HG03175 (cell line): Measurements from ENCODE around the gene MRE11.

Experiments used
- ATAC-seq: cut with Tn5 transposase; IDR thresholded peaks from one replicate; pipeline ENCODE4 v1.9.1; 2021; ENCODE audit warnings: mild to moderate bottlenecking, moderate library complexity; ENCODE audit not compliant: unreplicated experiment

Gene MRE11

GRCh38 chr11:94493281-94494125, at the start of gene MRE11, which contains the start of gene ANKRD49:
TSS of gene MRE11 (minus strand) at chr11:94493844. CDS start at chr11:94492801, 1,043 bp downstream.
TSS of gene ANKRD49 (plus strand) at chr11:94493984. CDS start at chr11:94496694, 2,710 bp downstream.
- peak; percentile 100 for ATAC-seq

DNA sequence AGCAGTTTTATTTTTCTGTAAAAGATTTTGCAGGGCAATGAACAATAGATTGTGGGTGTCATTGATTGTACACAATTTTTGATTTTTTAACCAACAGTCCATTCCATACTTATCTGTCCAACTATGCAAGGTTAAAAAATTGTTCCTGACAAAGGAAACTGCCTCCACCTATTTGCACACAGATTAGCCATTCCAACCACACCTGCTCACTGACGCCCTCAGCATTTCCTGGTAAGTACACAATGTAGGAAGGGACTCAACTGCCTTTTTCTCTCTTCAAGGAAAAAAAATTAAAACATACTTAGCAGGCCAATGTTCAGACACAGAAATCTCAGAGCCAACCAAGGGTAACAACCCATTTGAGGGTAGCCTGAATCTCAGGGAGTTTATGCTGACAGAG, 45.8 kb upstream of the MRE11 start:
- ATAC-seq, result no peak

DNA sequence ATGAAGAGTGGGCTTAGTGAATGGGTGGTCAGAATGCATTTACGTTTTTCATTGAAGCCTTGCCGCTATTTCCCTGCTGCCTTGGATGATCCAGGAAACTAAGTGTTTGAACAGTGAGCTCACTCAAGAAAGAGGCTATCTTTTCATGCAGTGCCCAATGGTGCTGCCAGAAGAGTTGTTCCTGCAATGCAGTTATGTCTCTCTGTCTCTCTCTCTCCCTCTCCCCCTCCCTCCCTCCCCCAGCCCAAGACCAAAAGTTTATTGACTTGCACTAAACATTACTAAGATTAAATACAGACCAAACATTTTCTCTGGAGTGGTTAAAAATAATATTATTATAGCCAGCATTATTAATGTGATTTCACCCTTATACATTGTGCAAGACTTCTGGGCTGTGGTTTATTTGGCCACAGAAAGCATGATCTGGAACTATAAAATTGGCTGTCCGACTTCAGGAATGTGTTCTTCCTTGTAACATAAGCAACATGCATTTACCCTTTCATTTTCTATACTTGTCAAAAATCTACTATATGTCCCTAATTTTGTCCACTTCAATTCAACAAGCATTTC, 43.5 kb upstream of the MRE11 start:
- no peak for ATAC-seq

GRCh38 chr11:94536386-94536785, 42.7 kb upstream of the MRE11 start:
- no peak for ATAC-seq

GRCh38 chr11:94533696-94534630, 40.3 kb upstream of the MRE11 start:
- no peak for ATAC-seq

DNA sequence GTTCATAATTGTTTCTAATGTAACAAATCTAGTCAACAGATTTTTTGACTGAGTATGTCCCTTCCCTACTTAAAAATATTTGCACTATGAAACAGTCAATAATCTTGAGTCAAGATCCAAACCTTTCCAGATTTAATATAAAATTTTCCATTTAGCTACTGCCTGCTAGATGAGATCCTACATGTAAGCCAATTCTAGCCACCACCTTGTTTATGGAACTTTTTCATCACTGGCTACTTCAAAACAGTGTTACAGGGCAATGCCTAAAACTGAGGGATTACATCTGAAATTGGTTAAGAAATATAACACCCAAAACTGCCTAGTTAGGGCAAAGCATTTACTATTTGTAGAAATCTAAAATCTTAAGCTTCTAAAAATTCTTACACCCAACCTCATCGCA, 39.6 kb upstream of the MRE11 start:
- ATAC-seq, result no peak

- no peak for ATAC-seq
Measured at GRCh38 chr11:94532211-94532610, 38.6 kb upstream of the MRE11 start.

DNA sequence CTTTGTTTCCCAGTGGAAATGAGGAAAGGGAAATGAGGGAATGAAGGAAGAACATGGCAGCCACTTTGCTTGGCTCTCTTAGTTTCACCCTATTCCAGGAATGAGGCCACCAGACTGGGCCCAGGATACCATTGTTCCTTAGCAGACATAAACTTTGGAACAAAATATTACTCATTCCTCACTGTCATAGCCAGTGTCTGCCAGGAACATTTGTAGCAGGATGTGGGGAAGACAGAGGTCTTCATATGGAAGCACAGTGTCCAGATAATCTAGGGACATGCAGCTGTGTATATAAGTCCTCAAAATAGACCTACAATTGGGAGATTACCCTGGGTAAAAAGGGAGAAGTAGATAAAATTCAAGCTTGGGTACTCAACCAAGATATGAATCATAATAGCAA, 34.9 kb upstream of the MRE11 start:
- ATAC-seq, result no peak

GRCh38 chr11:94526645-94527438, 33.2 kb upstream of the MRE11 start:
- ATAC-seq, result no peak

DNA sequence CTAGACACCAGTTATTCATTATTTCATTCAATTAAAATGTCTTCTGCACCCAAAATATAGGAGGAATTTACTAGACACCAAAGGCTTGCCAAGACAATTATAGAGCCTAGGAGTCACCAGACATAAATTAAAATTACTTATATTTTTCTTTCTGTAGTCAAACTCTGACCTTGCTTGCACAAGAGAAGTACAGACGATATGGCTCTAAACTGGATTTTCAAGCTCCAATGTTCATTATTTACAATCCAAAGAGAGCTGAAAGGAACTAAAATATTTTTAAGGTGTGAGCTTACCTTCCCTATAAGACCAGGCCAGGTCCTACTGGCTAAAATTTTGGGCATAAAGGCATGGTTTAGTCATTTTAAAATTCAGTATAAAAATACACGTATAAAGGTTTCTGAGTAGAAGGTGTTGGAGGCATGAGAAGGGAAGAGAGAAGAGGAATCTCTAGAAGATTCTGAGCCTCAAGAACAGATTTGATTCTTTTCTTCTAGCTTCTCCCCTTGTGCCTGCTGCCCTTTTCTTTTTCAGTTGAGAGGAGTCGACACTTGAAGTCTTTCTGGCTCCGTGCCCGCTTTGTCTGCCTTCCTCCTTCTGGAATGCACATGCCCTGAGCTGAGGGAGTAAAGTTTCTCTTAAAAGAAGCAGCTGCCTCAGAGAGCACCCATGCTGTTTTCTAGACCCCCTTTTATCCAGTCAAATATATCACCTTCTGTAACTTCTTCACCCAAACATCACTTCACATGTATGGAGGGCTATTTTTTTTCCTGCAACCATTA, 32.1 kb upstream of the MRE11 start:
- ATAC-seq, result no peak

- no peak for ATAC-seq
Measured at GRCh38 chr11:94524341-94524740, 30.7 kb upstream of the MRE11 start.

DNA sequence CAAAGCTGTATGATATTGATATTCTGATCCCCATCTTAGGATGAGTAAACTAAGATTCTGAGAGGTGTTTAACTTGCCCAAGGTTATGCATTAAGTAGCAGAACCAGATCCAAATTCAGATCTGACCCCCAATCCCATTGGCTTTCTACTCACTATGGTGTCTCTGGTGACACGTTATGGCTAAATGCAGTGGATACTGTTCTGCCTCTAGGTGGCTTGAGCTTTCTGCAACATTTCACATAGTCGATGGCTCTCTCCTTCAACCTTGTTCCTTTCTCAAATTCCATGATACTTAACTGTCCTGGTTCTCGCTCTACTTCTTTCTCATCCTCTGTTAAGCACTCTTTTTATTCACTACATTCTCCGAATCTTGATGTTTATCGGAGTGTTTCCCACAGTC, 28.0 kb upstream of the MRE11 start:
- ATAC-seq, result peak; percentile 58

DNA sequence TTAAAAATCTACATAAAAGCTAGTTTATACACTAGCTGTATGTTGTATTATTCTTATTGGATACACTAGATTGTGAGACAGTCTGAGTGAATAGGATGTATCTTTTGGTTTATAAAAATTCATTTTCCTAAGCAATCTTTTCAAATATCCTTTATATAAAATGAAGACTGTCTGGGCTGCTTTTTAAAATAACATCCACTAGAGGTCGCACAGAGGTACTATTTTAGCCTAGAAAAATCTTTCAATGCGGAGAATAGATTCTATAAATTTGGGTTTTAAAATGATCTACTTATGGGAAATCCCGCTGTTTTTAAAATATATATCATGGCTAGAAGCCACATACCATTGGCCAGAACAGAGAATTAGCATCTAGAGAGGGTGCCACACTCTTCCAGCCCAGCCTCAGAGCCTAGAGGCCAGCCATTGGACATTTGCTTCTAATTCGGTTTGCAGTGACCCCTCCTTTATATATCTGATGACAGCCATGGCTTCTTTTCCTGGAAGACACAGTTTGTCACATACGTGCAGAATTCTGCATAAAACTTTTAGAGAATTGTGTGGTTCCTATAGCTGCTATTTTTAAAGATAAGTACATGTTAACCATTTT, 25.9 kb upstream of the MRE11 start:
- ATAC-seq, result peak; percentile 41

- ATAC-seq, result no peak
Measured at GRCh38 chr11:94518300-94518699, 24.7 kb upstream of the MRE11 start.

DNA sequence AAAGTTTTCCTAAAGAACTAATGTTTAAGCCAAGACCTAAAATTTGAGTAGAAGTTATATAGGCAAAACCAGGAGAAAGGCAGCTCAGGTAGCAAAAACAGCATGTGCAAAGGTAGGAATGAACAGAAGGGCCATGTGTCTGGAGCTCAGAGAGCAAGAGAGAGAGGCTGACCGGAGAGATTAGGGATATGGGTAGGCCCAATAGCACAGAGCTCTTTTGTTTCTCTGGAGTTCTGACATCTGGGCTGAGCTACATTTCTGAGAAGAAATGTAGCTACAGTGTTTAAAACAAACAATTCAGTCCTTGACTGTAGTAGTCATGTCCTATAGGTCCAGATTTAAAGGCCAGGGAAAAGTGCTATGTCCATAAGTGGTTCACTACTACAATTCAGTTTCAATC, 23.1 kb upstream of the MRE11 start:
- no peak for ATAC-seq

- no peak for ATAC-seq
Measured at GRCh38 chr11:94515398-94515797, 21.8 kb upstream of the MRE11 start.

GRCh38 chr11:94513091-94513490, 19.4 kb upstream of the MRE11 start:
- ATAC-seq, result no peak

- peak; percentile 91 for ATAC-seq
Measured at GRCh38 chr11:94511932-94512781, 18.5 kb upstream of the MRE11 start, which contains the start of gene C11orf97. TSS of gene C11orf97 (plus strand) at chr11:94512461. CDS start at chr11:94512529, 68 bp downstream.
